ENCODE measurements around the gene SMARCD3. TPM values are rescaled to one million over a fixed set of nuclear protein-coding genes. Genes with fewer than 3 reads are reported as not detected.

The SMARCD3 gene
- total RNA-seq, 1 donor from 2014 or later: 52.9 TPM

DNA sequence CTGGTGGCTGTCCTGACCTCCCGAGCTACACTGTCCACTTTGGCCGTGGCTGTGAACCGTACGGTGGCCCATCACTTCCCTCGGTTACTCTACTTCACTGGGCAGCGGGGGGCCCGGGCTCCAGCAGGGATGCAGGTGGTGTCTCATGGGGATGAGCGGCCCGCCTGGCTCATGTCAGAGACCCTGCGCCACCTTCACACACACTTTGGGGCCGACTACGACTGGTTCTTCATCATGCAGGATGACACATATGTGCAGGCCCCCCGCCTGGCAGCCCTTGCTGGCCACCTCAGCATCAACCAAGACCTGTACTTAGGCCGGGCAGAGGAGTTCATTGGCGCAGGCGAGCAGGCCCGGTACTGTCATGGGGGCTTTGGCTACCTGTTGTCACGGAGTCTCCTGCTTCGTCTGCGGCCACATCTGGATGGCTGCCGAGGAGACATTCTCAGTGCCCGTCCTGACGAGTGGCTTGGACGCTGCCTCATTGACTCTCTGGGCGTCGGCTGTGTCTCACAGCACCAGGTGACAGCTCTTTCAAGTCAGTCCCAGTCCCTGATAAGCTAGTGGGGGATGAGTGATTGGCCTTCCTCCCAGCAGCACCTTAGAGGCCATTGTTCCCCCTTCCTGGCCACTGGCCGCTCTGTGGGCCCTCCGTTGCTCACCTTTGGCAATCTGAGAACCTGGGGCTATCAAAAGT lies 13.3 kb downstream of the SMARCD3 start:
- H3K27me3 Mint-ChIP-seq: no peaks in the 10 kb centered on the region
- H3K9me3 Mint-ChIP-seq (ENCODE audit: low read depth): no peaks in the 10 kb centered on the region
- H3K36me3 Mint-ChIP-seq (ENCODE audit: insufficient read depth): peaks cover 2% of the 10 kb centered on the region
- DNase-seq (ENCODE audit: low spot score, unreplicated experiment): no peak
- H3K4me3 Mint-ChIP-seq (ENCODE audit: low read depth): no peak overlapping the region
- no peak for TF ChIP-seq CTCF (IDR thresholded peaks at IDR 0.05; ENCODE audit: unreplicated experiment)
- H3K4me1 Mint-ChIP-seq (ENCODE audit: low read depth): peaks cover 17% of the 10 kb centered on the region
- H3K27ac Mint-ChIP-seq: no peak overlapping the region

GRCh38 chr7:151233804-151234203 lies 14.7 kb downstream of the SMARCD3 start:
- DNase-seq (ENCODE audit: low spot score, unreplicated experiment): no peak
- no peaks in the 10 kb centered on the region for H3K36me3 Mint-ChIP-seq (ENCODE audit: insufficient read depth)
- H3K4me1 Mint-ChIP-seq (ENCODE audit: low read depth): peaks cover 17% of the 10 kb centered on the region
- TF ChIP-seq CTCF (IDR thresholded peaks at IDR 0.05; ENCODE audit: unreplicated experiment): no peak
- H3K4me3 Mint-ChIP-seq (ENCODE audit: low read depth): peak overlapping the region; percentile 96
- no peaks in the 10 kb centered on the region for H3K27me3 Mint-ChIP-seq
- peak overlapping the region; percentile 98 for H3K27ac Mint-ChIP-seq
- no peaks in the 10 kb centered on the region for H3K9me3 Mint-ChIP-seq (ENCODE audit: low read depth)

GRCh38 chr7:151232917-151233701 lies 15.4 kb downstream of the SMARCD3 start:
- no peaks in the 10 kb centered on the region for H3K27me3 Mint-ChIP-seq
- peak overlapping the region; percentile 96 for H3K4me3 Mint-ChIP-seq (ENCODE audit: low read depth)
- no peaks in the 10 kb centered on the region for H3K9me3 Mint-ChIP-seq (ENCODE audit: low read depth)
- H3K27ac Mint-ChIP-seq: peak overlapping the region; percentile 98
- no peak for TF ChIP-seq CTCF (IDR thresholded peaks at IDR 0.05; ENCODE audit: unreplicated experiment)
- H3K4me1 Mint-ChIP-seq (ENCODE audit: low read depth): peaks cover 19% of the 10 kb centered on the region
- H3K36me3 Mint-ChIP-seq (ENCODE audit: insufficient read depth): no peaks in the 10 kb centered on the region
- DNase-seq (ENCODE audit: low spot score, unreplicated experiment): no peak

DNA sequence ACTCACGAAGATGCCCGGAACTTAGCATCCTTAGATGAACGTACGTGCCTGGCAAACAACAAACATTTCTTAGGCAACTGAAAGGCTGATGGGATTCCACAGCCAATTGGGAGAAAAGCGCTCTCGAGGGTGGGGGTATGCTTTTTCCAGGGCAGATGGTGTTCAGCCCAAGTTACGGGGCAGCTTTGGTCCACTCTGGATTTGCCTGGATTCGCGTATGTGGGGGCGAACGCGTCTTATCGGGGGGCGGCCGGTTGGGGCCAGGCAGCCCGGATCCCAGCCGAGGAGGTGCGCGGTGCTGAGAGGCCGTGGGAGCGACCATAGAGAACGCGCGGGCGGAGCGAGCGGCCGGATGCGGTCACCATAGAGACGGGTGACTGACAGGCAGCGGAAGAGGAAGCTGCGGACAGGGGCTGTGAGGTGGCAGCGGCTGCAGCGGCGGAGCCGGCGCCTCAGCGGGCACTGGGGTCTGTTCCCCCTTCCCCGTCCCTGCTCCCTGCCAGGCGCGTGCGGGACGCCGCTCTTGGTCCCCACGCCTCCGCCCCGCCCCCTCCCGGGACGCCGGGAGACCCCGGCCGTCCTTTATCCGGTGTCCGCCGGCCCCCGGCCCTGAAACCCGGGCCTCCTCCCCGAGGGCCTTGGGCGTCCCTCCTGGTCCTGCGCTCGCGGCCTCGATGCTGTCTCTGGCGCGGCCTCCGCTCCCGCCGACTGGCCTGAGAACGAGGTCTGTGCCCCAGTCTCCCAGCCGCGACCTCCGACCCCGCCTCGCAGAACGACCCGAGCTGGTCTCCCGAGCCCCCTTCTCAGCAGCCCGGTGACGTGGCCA lies 16.2 kb downstream of the SMARCD3 start, which contains the start of gene CHPF2:
Gene CHPF2, plus strand, starts transcription at position 393 of the 826 bp plus-strand sequence. CDS start 1,529 bp downstream, outside the sequence.
- Mint-ChIP-seq H3K36me3 (ENCODE audit: insufficient read depth) (no peaks in the 10 kb centered on the region), H3K4me1 (ENCODE audit: low read depth) (peaks cover 24% of the 10 kb centered on the region)
- DNase-seq (ENCODE audit: low spot score, unreplicated experiment): peak; percentile 76

More for the DNA sequence above, 16.2 kb downstream of the SMARCD3 start, which contains the start of gene CHPF2:
- peak within 1 kb of the TSS; percentile 98 for H3K27ac Mint-ChIP-seq
- TF ChIP-seq CTCF (IDR thresholded peaks at IDR 0.05; ENCODE audit: unreplicated experiment): no peak
- no peaks in the 10 kb centered on the region for H3K27me3 Mint-ChIP-seq
- H3K4me3 Mint-ChIP-seq (ENCODE audit: low read depth): peak within 1 kb of the TSS; percentile 96
- no peaks in the 10 kb centered on the region for H3K9me3 Mint-ChIP-seq (ENCODE audit: low read depth)

Measured in progenitor cell of endocrine pancreas (in vitro differentiated cells).